Gastrocnemius medialis (tissue), 4 donors: ENCODE results near the gene TFF1. TPM values are rescaled to one million over a fixed set of nuclear protein-coding genes. Genes with fewer than 3 reads are reported as not detected.

ENCODE experiments used
- ATAC-seq, 2 donors: fragments of 150-250 bp; one replicate each; pipeline ENCODE4 v1.9.1; 2016
- DNase-seq, 2 donors: peaks; one replicate each; pipeline ENCODE4 v3.0.0-alpha.2; 2019
- H3K27ac ChIP-seq, 4 donors: fragments of 200-600 bp; sonication (generic); 1 replicate in 1 of 4; 2 replicates in 3 of 4; pipeline ENCODE4 v1.5.1; 2016 to 2018; ENCODE audit warnings: mild to moderate bottlenecking in 2 of 4, moderate library complexity in 1 of 4
- H3K27me3 ChIP-seq, 3 donors: fragments of 200-600 bp; sonication (generic) in 2 of 3; 1 replicate in 1 of 3; 2 replicates in 2 of 3; pipeline versions ENCODE4 v1.5.1 to v1.6.0; 2016 to 2019; ENCODE audit warnings: mild to moderate bottlenecking in 1 of 3, moderate library complexity in 1 of 3
- H3K36me3 ChIP-seq, 2 donors: fragments of 200-600 bp; sonication (generic) in 1 of 2; one replicate each; pipeline ENCODE4 v1.5.1; 2017 to 2018
- H3K4me1 ChIP-seq, 2 donors: fragments of 200-600 bp; sonication (generic) in 1 of 2; one replicate each; pipeline ENCODE4 v1.5.1; 2016 to 2017; ENCODE audit warnings: mild to moderate bottlenecking in 2 of 2
- H3K4me3 ChIP-seq, 4 donors: fragments of 200-600 bp; sonication (generic) in 3 of 4; 1 replicate in 1 of 4; 2 replicates in 3 of 4; pipeline ENCODE4 v1.5.1; 2016 to 2019; ENCODE audit warnings: mild to moderate bottlenecking in 2 of 4
- H3K9me3 ChIP-seq, 3 donors: fragments of 200-600 bp; sonication (generic) in 2 of 3; 1 replicate in 1 of 3; 2 replicates in 2 of 3; pipeline ENCODE4 v1.5.1; 2016 to 2019
- POLR2A ChIP-seq, 2 donors: fragments of 450-650 bp; IDR thresholded peaks; one replicate each; pipeline ENCODE4 v1.6.1; 2017; ENCODE audit warnings: antibody characterized with exemption in 2 of 2, mild to moderate bottlenecking in 2 of 2, moderate library complexity in 2 of 2
- in situ Hi-C, 4 donors: fragments of 200-750 bp; cut with MboI; loops; one replicate each; pipeline versions ENCODE4 v1.15.0 to v1.8.0; 2017; ENCODE audit warnings: low sequenced_read_pairs in 4 of 4
- intact Hi-C: fragments of 100-400 bp; cut with DNase I; formaldehyde crosslinking; loops from one replicate; pipeline ENCODE4 v1.15.1; 2023; ENCODE audit warnings: low total_unique reads
- total RNA-seq, 4 donors: library from RNA; depleted of rRNA; stranded (reverse); fragments of >200 nt; gene quantifications; one replicate each; pipeline versions ENCODE4 v1.1.0 to v1.2.3, GENCODE V29; 2016
- TF ChIP-seq, protein P1 (sequence below), 5 experiments: fragments of 450-650 bp in 3 of 5; fragments of 200-600 bp in 2 of 5; sonication (generic) in 2 of 5; IDR thresholded peaks in 4 of 5; conservative IDR thresholded peaks in 1 of 5; 1 replicate in 4 of 5; 2 replicates in 1 of 5; pipeline ENCODE4 v1.5.1; 2016 to 2019; ENCODE audit warnings: antibody characterized with exemption in 5 of 5, mild to moderate bottlenecking in 3 of 5, moderate library complexity in 3 of 5

The TFF1 gene
- total RNA-seq, 4 donors from 2014 or later = not detected

DNA sequence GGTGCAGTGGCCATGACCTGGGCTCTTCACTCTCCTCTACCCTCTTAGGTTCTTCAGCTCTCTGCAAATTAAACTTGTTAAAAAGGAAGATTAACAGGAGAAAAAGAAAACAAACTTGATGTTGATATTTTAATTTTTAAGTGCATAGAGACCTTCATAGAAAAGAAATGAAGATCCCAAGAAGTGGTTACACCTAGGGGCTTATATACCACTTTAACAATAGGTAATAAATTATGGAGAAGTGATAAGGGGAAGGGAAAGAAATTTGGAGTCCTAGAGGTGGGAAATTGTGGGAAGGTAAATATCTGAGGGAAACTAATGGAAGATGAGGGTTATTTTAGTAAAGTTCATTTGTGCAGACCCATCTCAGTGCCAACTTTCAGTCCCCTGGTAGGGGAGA lies 34.7 kb downstream of the TFF1 start:
- Histone ChIP-seq H3K9me3 (peaks cover 0 to 5% (median 0%) of the 10 kb centered on the region in 3 donors), H3K27ac (no peak overlapping the region), H3K4me3 (no peak overlapping the region), H3K4me1 (no peaks in the 10 kb centered on the region), H3K27me3 (peaks cover 7 to 22% (median 22%) of the 10 kb centered on the region in 3 donors), H3K36me3 (no peaks in the 10 kb centered on the region)
- TF ChIP-seq POLR2A (IDR thresholded peaks at IDR 0.05) = no peak
- TF ChIP-seq, protein P1, sequence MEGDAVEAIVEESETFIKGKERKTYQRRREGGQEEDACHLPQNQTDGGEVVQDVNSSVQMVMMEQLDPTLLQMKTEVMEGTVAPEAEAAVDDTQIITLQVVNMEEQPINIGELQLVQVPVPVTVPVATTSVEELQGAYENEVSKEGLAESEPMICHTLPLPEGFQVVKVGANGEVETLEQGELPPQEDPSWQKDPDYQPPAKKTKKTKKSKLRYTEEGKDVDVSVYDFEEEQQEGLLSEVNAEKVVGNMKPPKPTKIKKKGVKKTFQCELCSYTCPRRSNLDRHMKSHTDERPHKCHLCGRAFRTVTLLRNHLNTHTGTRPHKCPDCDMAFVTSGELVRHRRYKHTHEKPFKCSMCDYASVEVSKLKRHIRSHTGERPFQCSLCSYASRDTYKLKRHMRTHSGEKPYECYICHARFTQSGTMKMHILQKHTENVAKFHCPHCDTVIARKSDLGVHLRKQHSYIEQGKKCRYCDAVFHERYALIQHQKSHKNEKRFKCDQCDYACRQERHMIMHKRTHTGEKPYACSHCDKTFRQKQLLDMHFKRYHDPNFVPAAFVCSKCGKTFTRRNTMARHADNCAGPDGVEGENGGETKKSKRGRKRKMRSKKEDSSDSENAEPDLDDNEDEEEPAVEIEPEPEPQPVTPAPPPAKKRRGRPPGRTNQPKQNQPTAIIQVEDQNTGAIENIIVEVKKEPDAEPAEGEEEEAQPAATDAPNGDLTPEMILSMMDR (IDR thresholded peaks at IDR 0.05 in 4 of 5, conservative IDR thresholded peaks at IDR 0.05 in 1 of 5) = no peak
- in situ Hi-C loops (loop anchor here in 1 of 4 donors (25.0 kb wide), 1 partner anchor 106 kb away; no protein-coding TSS in a partner anchor), intact Hi-C loops (loop anchor here (10.0 kb wide), 1 partner anchor 203 kb away; no protein-coding TSS in a partner anchor)
- ATAC-seq = no peak
- no peak for DNase-seq

DNA sequence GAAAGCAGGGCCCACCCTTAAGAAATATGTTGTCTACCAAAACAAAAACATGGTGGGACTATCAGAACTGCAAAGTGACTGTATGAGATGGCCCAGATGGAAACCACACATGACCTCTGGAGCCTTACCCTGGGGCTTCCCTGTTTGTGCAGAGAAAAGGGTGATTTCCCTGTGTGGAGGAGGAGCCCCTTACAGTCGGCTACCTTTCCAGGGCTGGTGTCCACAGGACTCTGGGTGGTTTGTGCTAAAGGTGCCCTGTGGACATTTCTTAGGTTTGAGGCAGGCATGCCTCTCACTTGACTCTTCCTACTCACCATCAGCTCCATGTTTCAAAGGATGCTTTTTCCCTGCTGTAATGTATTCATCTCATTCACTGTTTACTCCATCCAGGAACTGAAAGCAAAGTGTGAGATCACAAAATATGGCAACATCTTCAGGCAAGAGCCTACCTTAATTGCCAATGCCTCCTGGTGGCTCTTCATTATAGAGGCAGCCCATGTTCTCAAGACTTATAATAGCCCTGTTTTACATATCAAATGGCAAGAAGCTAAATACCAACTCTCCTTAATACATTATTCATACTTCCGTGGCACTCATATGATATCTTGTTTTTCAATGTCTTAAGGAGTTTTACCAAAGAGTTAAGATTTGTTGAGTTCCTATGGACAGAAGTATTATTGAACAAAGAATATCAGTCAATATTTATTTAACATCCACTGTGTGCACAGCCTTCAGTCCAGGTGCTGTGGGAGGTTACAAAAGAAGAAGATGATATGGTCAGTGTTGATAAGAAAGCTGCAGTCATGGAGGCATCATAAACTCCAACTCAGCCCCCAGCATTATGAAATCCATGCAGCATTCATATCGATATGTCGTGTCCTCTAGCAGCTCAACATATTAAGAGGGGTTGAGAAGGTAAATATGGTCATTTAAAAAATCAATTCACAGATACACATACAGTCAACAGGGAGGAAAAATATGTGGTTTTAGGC lies 35.7 kb downstream of the TFF1 start:
- no peak for DNase-seq
- H3K9me3 ChIP-seq = peaks cover 0 to 5% (median 0%) of the 10 kb centered on the region in 3 donors
- in situ Hi-C loops = loop anchor here in 1 of 4 donors (25.0 kb wide), 1 partner anchor 107 kb away; no protein-coding TSS in a partner anchor
- H3K27me3 ChIP-seq = peaks cover 0 to 22% (median 18%) of the 10 kb centered on the region in 3 donors
- no peak for ATAC-seq
- no peak overlapping the region for H3K27ac ChIP-seq
- H3K4me3 ChIP-seq = no peak overlapping the region
- no peaks in the 10 kb centered on the region for H3K4me1 ChIP-seq
- H3K36me3 ChIP-seq = no peaks in the 10 kb centered on the region
- TF ChIP-seq, protein P1 (IDR thresholded peaks at IDR 0.05 in 4 of 5, conservative IDR thresholded peaks at IDR 0.05 in 1 of 5) = no peak
- intact Hi-C loops = loop anchor here (10.0 kb wide), 1 partner anchor 204 kb away; no protein-coding TSS in a partner anchor

DNA sequence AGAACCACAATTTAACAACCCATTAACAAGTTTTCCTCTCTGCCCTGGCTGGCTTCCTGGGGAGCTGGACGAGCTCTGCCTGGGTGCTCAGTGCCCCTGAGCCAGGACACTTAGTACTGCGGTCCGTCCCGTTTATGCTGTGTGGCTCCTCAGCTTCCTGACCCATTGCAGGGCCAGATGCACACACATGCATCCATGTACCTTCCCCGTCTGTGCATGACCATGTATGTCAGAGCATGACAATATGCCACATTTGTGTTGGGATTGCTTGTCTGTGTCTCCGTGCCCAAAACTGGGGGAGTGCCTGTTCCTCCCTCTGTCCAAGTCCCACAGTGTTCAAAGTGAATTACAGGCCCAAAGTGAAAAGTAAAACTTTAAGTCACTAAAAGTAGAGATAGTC lies 41.4 kb downstream of the TFF1 start:
- H3K9me3 ChIP-seq = no peaks in the 10 kb centered on the region
- no peaks in the 10 kb centered on the region for H3K4me1 ChIP-seq
- DNase-seq = no peak
- in situ Hi-C loops = loop anchor here in 1 of 4 donors (25.0 kb wide), 2 partner anchors 112 to 487 kb away; no protein-coding TSS in a partner anchor
- no peak for ATAC-seq
- H3K27ac ChIP-seq = no peak overlapping the region
- no peak overlapping the region for H3K4me3 ChIP-seq
- intact Hi-C loops = loop anchor here (10.0 kb wide), 1 partner anchor 130 kb away; no protein-coding TSS in a partner anchor
- no peaks in the 10 kb centered on the region for H3K36me3 ChIP-seq
- no peak for TF ChIP-seq POLR2A (IDR thresholded peaks at IDR 0.05)
- TF ChIP-seq, protein P1 (IDR thresholded peaks at IDR 0.05 in 4 of 5, conservative IDR thresholded peaks at IDR 0.05 in 1 of 5) = no peak
- H3K27me3 ChIP-seq = no peaks in the 10 kb centered on the region

DNA sequence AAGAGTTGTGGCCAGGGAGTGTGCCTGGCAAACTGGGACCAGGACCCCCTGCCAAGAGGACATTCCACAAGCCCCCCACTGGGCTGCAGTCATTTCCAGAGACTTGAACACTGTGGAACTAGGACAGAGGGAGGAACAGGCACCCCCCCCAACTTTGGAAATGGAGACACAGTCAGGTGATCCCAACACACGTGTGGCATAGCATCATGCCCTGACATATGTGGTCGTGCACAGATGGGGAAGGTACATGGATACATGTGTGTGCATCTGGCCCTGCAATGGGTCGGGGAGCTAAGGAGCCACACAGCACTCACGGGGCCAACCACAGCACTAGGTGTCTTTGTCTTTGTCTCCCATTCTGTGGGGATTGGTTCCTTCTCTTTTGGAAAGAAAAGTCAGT lies 44.5 kb downstream of the TFF1 start:
- Histone ChIP-seq H3K27ac (no peak overlapping the region), H3K9me3 (no peaks in the 10 kb centered on the region), H3K4me3 (no peak overlapping the region), H3K36me3 (no peaks in the 10 kb centered on the region), H3K4me1 (no peaks in the 10 kb centered on the region), H3K27me3 (no peaks in the 10 kb centered on the region)
- in situ Hi-C loops = loop anchor here in 1 of 4 donors (25.0 kb wide), 1 partner anchor 490 kb away; no protein-coding TSS in a partner anchor
- no peak for DNase-seq
- TF ChIP-seq, protein P1 (IDR thresholded peaks at IDR 0.05 in 4 of 5, conservative IDR thresholded peaks at IDR 0.05 in 1 of 5) = no peak
- no peak for TF ChIP-seq POLR2A (IDR thresholded peaks at IDR 0.05)
- no peak for ATAC-seq
- intact Hi-C loops = loop anchor here (10.0 kb wide), 1 partner anchor 133 kb away; no protein-coding TSS in a partner anchor
